GM23338 (cell line): ENCODE results near the gene IQGAP2. TPM values are rescaled to one million over a fixed set of nuclear protein-coding genes. Genes with fewer than 3 reads are reported as not detected.

Source experiments
- ATAC-seq: fragments of 200-7000 bp; cut with Tn5 transposase; 3 replicates; pipeline ENCODE4 v1.9.1; 2020
- DNase-seq: peaks from one replicate; pipeline ENCODE4 v3.0.0-alpha.2; 2015; ENCODE audit warnings: low spot score
- H2AFZ ChIP-seq: fragments of 200-600 bp; sonication (generic); 2 replicates; pipeline ENCODE4 v1.8.0; 2016; ENCODE audit warnings: antibody characterized with exemption, mild to moderate bottlenecking, moderate library complexity
- H3F3A ChIP-seq: fragments of 200-600 bp; sonication (generic); replicated peaks from 2 replicates; pipeline ENCODE4 v1.8.0; 2017; ENCODE audit warnings: antibody characterized with exemption, mixed run types, low read depth
- H3K27ac ChIP-seq: fragments of 200-600 bp; sonication (generic); 2 replicates; pipeline ENCODE4 v1.6.1; 2016; ENCODE audit warnings: low read depth
- H3K27me3 ChIP-seq: fragments of 200-600 bp; sonication (generic); 2 replicates; pipeline ENCODE4 v1.8.0; 2016; ENCODE audit warnings: mild to moderate bottlenecking, mixed run types, moderate library complexity; ENCODE audit not compliant: insufficient read depth
- H3K36me3 ChIP-seq: fragments of 200-600 bp; sonication (generic); 2 replicates; pipeline ENCODE4 v1.8.0; 2016; ENCODE audit warnings: mild to moderate bottlenecking; ENCODE audit not compliant: insufficient read depth
- H3K4me1 ChIP-seq: fragments of 200-600 bp; sonication (generic); 2 replicates; pipeline ENCODE4 v1.8.0; 2016; ENCODE audit warnings: mild to moderate bottlenecking, moderate library complexity; ENCODE audit not compliant: insufficient read depth
- H3K4me2 ChIP-seq: fragments of 200-600 bp; sonication (generic); 2 replicates; pipeline ENCODE4 v1.7.1; 2017; ENCODE audit warnings: mixed run types
- H3K4me3 ChIP-seq: fragments of 200-600 bp; sonication (generic); 2 replicates; pipeline ENCODE4 v1.6.1; 2016; ENCODE audit warnings: mixed run types
- H3K79me2 ChIP-seq: fragments of 200-600 bp; sonication (generic); replicated peaks from 2 replicates; pipeline ENCODE4 v1.8.0; 2017; ENCODE audit warnings: mild to moderate bottlenecking; ENCODE audit not compliant: insufficient read depth
- H3K9me2 ChIP-seq: fragments of 200-600 bp; sonication (generic); 2 replicates; pipeline ENCODE4 v1.8.0; 2017; ENCODE audit not compliant: insufficient read depth
- H4K20me1 ChIP-seq: fragments of 200-600 bp; sonication (generic); replicated peaks from 2 replicates; pipeline ENCODE4 v1.8.0; 2017; ENCODE audit warnings: mild to moderate bottlenecking; ENCODE audit not compliant: insufficient read depth
- H3K27ac Mint-ChIP-seq: 2 replicates; pipeline ENCODE4 v1.8.0; 2020; ENCODE audit warnings: inconsistent platforms, mild to moderate bottlenecking, moderate library complexity, mixed read lengths
- H3K27me3 Mint-ChIP-seq: 3 replicates; pipeline ENCODE4 v1.8.0; 2022; ENCODE audit warnings: low read depth, mild to moderate bottlenecking, moderate library complexity, mixed read lengths, inconsistent platforms; ENCODE audit not compliant: insufficient read depth, poor library complexity
- H3K36me3 Mint-ChIP-seq: 3 replicates; pipeline ENCODE4 v1.8.0; 2021; ENCODE audit warnings: low read depth, mild to moderate bottlenecking, inconsistent platforms, moderate library complexity, mixed read lengths
- H3K4me1 Mint-ChIP-seq: 3 replicates; pipeline ENCODE4 v1.8.0; 2020; ENCODE audit warnings: mild to moderate bottlenecking, inconsistent platforms, mixed read lengths
- H3K4me3 Mint-ChIP-seq: 3 replicates; pipeline ENCODE4 v1.8.0; 2021; ENCODE audit warnings: moderate library complexity, mild to moderate bottlenecking, inconsistent platforms, mixed read lengths
- H3K9me3 Mint-ChIP-seq: 3 replicates; pipeline ENCODE4 v1.8.0; 2020; ENCODE audit warnings: moderate library complexity, mild to moderate bottlenecking, inconsistent platforms, mixed read lengths
- CREB1 ChIP-seq: fragments of 250-450 bp; sonication (Bioruptor Pico); IDR thresholded peaks from 2 replicates; pipeline ENCODE4 v1.5.0; 2020; ENCODE audit warnings: low read depth, mild to moderate bottlenecking, moderate library complexity
- EZH2 ChIP-seq: fragments of 200-600 bp; sonication (generic); IDR thresholded peaks from one replicate; pipeline ENCODE4 v1.8.0; 2017; ENCODE audit warnings: antibody characterized with exemption, mild to moderate bottlenecking, low read depth; ENCODE audit not compliant: unreplicated experiment
- EZH2phosphoT487 ChIP-seq: fragments of 200-600 bp; sonication (generic); IDR thresholded peaks from one replicate; pipeline ENCODE4 v1.8.1; 2018; ENCODE audit warnings: antibody characterized with exemption; ENCODE audit not compliant: unreplicated experiment
- JUNB ChIP-seq: IDR thresholded peaks from one replicate; pipeline ENCODE4 v1.6.1; 2016; ENCODE audit warnings: antibody characterized with exemption; ENCODE audit not compliant: unreplicated experiment
- NANOG ChIP-seq: IDR thresholded peaks from 2 replicates; pipeline ENCODE4 v1.6.1; 2016; ENCODE audit warnings: antibody characterized with exemption, borderline replicate concordance
- POLR2AphosphoS5 ChIP-seq: IDR thresholded peaks from 2 replicates; pipeline ENCODE4 v1.6.1; 2016; ENCODE audit warnings: antibody characterized with exemption, low read depth
- STAT1 ChIP-seq: IDR thresholded peaks from one replicate; pipeline ENCODE4 v1.6.1; 2016; ENCODE audit warnings: antibody characterized with exemption; ENCODE audit not compliant: unreplicated experiment
- ZNF114 ChIP-seq: fragments of 250-450 bp; sonication (Bioruptor Pico); IDR thresholded peaks from 2 replicates; pipeline ENCODE4 v1.5.0; 2020; ENCODE audit warnings: mild to moderate bottlenecking, moderate library complexity
- ZNF331 ChIP-seq: fragments of 250-450 bp; sonication (Bioruptor Pico); IDR thresholded peaks from 2 replicates; pipeline ENCODE4 v1.5.0; 2020; ENCODE audit warnings: low read depth, mild to moderate bottlenecking, moderate library complexity
- polyA plus RNA-seq: library from polyadenylated mRNA; unstranded; fragments of >200 nt; fragmentation: Nextera tagmentation; extraction: Ambion mirVana; gene quantifications from 2 replicates; pipeline ENCODE4 v1.2.1, GENCODE V29; 2016
- total RNA-seq: library from RNA; depleted of rRNA; stranded (reverse); fragments of >200 nt; shearing (Covaris generic); gene quantifications from 2 replicates; pipeline ENCODE4 v1.2.3, GENCODE V29; 2014
- TF ChIP-seq, protein P1 (sequence below): fragments of 250-450 bp; sonication (Bioruptor Pico); IDR thresholded peaks from 2 replicates; pipeline ENCODE4 v1.5.0; 2020; ENCODE audit warnings: mild to moderate bottlenecking, moderate library complexity
- TF ChIP-seq, protein P2 (sequence below), 2 experiments: fragments of 200-600 bp in 1 of 2; sonication (generic) in 1 of 2; conservative IDR thresholded peaks; 2 replicates each; pipeline versions ENCODE4 v1.5.1 to v1.6.1; 2016 to 2017; ENCODE audit warnings: antibody characterized with exemption in 2 of 2, low read depth in 2 of 2, mild to moderate bottlenecking in 2 of 2, moderate library complexity in 1 of 2
- TF ChIP-seq, protein P3 (sequence below): IDR thresholded peaks from 2 replicates; pipeline ENCODE4 v1.6.1; 2016; ENCODE audit warnings: antibody characterized with exemption
- TF ChIP-seq, protein P4 (sequence below): IDR thresholded peaks from one replicate; pipeline ENCODE4 v1.6.1; 2018; ENCODE audit warnings: antibody characterized with exemption; ENCODE audit not compliant: unreplicated experiment

IQGAP2 gene
- total and polyA plus RNA-seq, 2 experiments from 2014 or later: 60.0 to 86.5 TPM

DNA sequence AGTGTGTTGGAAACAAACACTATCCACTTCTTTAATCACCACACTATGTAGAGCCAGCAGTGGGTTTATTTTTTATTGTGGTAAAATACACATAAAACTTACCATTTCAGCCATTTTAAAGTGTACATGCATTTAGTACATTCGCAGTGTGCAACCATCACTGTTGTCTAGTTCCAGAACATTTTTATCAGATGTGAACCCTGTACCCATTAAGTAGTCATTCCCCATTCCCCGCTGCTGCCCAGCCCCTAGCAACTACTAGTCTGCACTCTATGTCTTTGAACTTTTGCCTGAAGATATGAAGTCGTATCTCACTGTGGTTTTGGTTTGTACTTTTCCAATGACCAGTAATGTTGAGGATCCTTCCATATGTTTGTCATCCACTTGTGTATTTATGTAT, 282.6 kb downstream of the IQGAP2 start:
- no peak for DNase-seq
- ATAC-seq: no peak
- TF ChIP-seq EZH2phosphoT487 (no peak), ZNF114 (no peak), ZNF331 (CRISPR knock-in tag) (no peak), EZH2 (no peak), JUNB (no peak), CREB1 (CRISPR knock-in tag) (no peak), NANOG (no peak), STAT1 (no peak), POLR2AphosphoS5 (no peak)
- TF ChIP-seq, protein P1, sequence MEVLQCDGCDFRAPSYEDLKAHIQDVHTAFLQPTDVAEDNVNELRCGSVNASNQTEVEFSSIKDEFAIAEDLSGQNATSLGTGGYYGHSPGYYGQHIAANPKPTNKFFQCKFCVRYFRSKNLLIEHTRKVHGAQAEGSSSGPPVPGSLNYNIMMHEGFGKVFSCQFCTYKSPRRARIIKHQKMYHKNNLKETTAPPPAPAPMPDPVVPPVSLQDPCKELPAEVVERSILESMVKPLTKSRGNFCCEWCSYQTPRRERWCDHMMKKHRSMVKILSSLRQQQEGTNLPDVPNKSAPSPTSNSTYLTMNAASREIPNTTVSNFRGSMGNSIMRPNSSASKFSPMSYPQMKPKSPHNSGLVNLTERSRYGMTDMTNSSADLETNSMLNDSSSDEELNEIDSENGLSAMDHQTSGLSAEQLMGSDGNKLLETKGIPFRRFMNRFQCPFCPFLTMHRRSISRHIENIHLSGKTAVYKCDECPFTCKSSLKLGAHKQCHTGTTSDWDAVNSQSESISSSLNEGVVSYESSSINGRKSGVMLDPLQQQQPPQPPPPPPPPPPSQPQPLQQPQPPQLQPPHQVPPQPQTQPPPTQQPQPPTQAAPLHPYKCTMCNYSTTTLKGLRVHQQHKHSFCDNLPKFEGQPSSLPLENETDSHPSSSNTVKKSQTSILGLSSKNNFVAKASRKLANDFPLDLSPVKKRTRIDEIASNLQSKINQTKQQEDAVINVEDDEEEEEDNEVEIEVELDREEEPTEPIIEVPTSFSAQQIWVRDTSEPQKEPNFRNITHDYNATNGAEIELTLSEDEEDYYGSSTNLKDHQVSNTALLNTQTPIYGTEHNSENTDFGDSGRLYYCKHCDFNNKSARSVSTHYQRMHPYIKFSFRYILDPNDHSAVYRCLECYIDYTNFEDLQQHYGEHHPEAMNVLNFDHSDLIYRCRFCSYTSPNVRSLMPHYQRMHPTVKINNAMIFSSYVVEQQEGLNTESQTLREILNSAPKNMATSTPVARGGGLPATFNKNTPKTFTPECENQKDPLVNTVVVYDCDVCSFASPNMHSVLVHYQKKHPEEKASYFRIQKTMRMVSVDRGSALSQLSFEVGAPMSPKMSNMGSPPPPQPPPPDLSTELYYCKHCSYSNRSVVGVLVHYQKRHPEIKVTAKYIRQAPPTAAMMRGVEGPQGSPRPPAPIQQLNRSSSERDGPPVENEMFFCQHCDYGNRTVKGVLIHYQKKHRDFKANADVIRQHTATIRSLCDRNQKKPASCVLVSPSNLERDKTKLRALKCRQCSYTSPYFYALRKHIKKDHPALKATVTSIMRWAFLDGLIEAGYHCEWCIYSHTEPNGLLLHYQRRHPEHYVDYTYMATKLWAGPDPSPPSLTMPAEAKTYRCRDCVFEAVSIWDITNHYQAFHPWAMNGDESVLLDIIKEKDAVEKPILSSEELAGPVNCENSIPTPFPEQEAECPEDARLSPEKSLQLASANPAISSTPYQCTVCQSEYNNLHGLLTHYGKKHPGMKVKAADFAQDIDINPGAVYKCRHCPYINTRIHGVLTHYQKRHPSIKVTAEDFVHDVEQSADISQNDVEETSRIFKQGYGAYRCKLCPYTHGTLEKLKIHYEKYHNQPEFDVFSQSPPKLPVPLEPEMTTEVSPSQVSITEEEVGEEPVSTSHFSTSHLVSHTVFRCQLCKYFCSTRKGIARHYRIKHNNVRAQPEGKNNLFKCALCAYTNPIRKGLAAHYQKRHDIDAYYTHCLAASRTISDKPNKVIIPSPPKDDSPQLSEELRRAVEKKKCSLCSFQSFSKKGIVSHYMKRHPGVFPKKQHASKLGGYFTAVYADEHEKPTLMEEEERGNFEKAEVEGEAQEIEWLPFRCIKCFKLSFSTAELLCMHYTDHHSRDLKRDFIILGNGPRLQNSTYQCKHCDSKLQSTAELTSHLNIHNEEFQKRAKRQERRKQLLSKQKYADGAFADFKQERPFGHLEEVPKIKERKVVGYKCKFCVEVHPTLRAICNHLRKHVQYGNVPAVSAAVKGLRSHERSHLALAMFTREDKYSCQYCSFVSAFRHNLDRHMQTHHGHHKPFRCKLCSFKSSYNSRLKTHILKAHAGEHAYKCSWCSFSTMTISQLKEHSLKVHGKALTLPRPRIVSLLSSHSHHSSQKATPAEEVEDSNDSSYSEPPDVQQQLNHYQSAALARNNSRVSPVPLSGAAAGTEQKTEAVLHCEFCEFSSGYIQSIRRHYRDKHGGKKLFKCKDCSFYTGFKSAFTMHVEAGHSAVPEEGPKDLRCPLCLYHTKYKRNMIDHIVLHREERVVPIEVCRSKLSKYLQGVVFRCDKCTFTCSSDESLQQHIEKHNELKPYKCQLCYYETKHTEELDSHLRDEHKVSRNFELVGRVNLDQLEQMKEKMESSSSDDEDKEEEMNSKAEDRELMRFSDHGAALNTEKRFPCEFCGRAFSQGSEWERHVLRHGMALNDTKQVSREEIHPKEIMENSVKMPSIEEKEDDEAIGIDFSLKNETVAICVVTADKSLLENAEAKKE (CRISPR knock-in tag): no peak
- TF ChIP-seq, protein P2, sequence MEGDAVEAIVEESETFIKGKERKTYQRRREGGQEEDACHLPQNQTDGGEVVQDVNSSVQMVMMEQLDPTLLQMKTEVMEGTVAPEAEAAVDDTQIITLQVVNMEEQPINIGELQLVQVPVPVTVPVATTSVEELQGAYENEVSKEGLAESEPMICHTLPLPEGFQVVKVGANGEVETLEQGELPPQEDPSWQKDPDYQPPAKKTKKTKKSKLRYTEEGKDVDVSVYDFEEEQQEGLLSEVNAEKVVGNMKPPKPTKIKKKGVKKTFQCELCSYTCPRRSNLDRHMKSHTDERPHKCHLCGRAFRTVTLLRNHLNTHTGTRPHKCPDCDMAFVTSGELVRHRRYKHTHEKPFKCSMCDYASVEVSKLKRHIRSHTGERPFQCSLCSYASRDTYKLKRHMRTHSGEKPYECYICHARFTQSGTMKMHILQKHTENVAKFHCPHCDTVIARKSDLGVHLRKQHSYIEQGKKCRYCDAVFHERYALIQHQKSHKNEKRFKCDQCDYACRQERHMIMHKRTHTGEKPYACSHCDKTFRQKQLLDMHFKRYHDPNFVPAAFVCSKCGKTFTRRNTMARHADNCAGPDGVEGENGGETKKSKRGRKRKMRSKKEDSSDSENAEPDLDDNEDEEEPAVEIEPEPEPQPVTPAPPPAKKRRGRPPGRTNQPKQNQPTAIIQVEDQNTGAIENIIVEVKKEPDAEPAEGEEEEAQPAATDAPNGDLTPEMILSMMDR (conservative IDR thresholded peaks at IDR 0.05; ENCODE audit: low read depth in 2 of 2): no peak
- TF ChIP-seq, protein P3, sequence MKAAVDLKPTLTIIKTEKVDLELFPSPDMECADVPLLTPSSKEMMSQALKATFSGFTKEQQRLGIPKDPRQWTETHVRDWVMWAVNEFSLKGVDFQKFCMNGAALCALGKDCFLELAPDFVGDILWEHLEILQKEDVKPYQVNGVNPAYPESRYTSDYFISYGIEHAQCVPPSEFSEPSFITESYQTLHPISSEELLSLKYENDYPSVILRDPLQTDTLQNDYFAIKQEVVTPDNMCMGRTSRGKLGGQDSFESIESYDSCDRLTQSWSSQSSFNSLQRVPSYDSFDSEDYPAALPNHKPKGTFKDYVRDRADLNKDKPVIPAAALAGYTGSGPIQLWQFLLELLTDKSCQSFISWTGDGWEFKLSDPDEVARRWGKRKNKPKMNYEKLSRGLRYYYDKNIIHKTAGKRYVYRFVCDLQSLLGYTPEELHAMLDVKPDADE: no peak
- TF ChIP-seq, protein P4, sequence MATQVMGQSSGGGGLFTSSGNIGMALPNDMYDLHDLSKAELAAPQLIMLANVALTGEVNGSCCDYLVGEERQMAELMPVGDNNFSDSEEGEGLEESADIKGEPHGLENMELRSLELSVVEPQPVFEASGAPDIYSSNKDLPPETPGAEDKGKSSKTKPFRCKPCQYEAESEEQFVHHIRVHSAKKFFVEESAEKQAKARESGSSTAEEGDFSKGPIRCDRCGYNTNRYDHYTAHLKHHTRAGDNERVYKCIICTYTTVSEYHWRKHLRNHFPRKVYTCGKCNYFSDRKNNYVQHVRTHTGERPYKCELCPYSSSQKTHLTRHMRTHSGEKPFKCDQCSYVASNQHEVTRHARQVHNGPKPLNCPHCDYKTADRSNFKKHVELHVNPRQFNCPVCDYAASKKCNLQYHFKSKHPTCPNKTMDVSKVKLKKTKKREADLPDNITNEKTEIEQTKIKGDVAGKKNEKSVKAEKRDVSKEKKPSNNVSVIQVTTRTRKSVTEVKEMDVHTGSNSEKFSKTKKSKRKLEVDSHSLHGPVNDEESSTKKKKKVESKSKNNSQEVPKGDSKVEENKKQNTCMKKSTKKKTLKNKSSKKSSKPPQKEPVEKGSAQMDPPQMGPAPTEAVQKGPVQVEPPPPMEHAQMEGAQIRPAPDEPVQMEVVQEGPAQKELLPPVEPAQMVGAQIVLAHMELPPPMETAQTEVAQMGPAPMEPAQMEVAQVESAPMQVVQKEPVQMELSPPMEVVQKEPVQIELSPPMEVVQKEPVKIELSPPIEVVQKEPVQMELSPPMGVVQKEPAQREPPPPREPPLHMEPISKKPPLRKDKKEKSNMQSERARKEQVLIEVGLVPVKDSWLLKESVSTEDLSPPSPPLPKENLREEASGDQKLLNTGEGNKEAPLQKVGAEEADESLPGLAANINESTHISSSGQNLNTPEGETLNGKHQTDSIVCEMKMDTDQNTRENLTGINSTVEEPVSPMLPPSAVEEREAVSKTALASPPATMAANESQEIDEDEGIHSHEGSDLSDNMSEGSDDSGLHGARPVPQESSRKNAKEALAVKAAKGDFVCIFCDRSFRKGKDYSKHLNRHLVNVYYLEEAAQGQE: no peak

More for the DNA sequence above, 282.6 kb downstream of the IQGAP2 start:
- no peaks in the 10 kb centered on the region for H3K4me1 ChIP-seq
- Mint-ChIP-seq H3K36me3 (peaks cover 5% of the 10 kb centered on the region; the same call in 1 of the 3 replicates), H3K27me3 (peaks cover 2% of the 10 kb centered on the region), H3K4me3 (no peak overlapping the region), H3K9me3 (no peaks in the 10 kb centered on the region), H3K27ac (no peak overlapping the region), H3K4me1 (no peaks in the 10 kb centered on the region)
- H3K9me2 ChIP-seq: no peaks in the 10 kb centered on the region
- no peak overlapping the region for H3K4me3 ChIP-seq
- H3K36me3 ChIP-seq: no peaks in the 10 kb centered on the region
- no peaks in the 10 kb centered on the region for H3F3A ChIP-seq
- no peak overlapping the region for H3K4me2 ChIP-seq
- no peaks in the 10 kb centered on the region for H3K79me2 ChIP-seq
- H4K20me1 ChIP-seq: no peaks in the 10 kb centered on the region
- H3K27ac ChIP-seq: no peak overlapping the region
- H3K27me3 ChIP-seq: no peaks in the 10 kb centered on the region
- no peak overlapping the region for H2AFZ ChIP-seq
